Bronchial epithelial cell (primary cell): ENCODE measurements around the gene FTH1. TPM values are rescaled to one million over a fixed set of nuclear protein-coding genes. Genes with fewer than 3 reads are reported as not detected.

Experiments used
- DNase-seq: peaks from one replicate; pipeline ENCODE4 v3.0.0-alpha.2; 2010; ENCODE audit warnings: low read depth
- FAIRE-seq: peaks from 2 replicates; lab custom pipeline; 2011; peaks lifted over from hg19 to GRCh38; lab: Jason Lieb, UNC
- H3K27me3 ChIP-seq: 2 replicates; pipeline ENCODE4 v1.5.1; 2011; ENCODE audit warnings: low read length; ENCODE audit not compliant: control insufficient read depth, insufficient read depth
- H3K36me3 ChIP-seq: 2 replicates; pipeline ENCODE4 v1.5.1; 2011; ENCODE audit warnings: low read length; ENCODE audit not compliant: control insufficient read depth, insufficient read depth
- H3K4me3 ChIP-seq: 2 replicates; pipeline ENCODE4 v1.5.1; 2011; ENCODE audit warnings: mild to moderate bottlenecking, low read depth, low read length, control low read depth
- CTCF ChIP-seq: IDR thresholded peaks from 2 replicates; pipeline ENCODE4 v1.5.1; 2011; ENCODE audit warnings: mild to moderate bottlenecking, moderate library complexity, low read length, control low read depth, inconsistent platforms; ENCODE audit not compliant: insufficient read depth, severe bottlenecking
- total RNA-seq: library from RNA; depleted of rRNA; stranded (reverse); fragments of >200 nt; gene quantifications from 2 replicates; pipeline ENCODE4 v1.2.1, GENCODE V29; 2014

FTH1 gene
- total RNA-seq, 1 donor from 2014 or later: 1,591 TPM

- no peak overlapping the region for H3K4me3 ChIP-seq
- DNase-seq (peak; percentile 62), FAIRE-seq (no peak)
- peak; percentile 95 for TF ChIP-seq CTCF
- H3K27me3 ChIP-seq: peaks cover 2% of the 10 kb centered on the region
- H3K36me3 ChIP-seq: no peaks in the 10 kb centered on the region
Measured at GRCh38 chr11:61947486-61948210, 19.8 kb downstream of the FTH1 start.

DNA sequence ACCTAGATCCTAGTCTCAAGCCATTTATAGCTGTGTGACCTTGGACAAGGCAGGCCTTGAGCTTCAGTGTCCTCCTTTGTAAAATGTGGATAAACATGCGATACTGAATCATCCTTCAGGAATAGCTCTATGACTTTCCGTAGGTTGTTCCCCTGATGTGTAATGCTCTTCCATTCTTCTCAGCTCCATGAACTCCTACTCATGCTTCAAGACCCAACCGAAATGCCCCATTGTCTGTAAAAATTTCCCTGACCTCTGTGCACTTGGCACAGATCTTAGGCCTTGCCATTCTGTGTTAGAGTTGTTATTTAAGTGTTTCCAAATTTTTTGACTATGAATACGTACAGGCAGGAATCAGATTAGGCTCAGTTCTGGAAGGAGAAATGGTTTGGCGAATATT, 20.5 kb downstream of the FTH1 start:
- no peak overlapping the region for H3K4me3 ChIP-seq
- FAIRE-seq: no peak
- DNase-seq: no peak
- TF ChIP-seq CTCF: no peak
- no peaks in the 10 kb centered on the region for H3K36me3 ChIP-seq
- H3K27me3 ChIP-seq: peaks cover 2% of the 10 kb centered on the region

GRCh38 chr11:61945191-61945590, 22.2 kb downstream of the FTH1 start:
- DNase-seq: no peak
- TF ChIP-seq CTCF: no peak
- no peak overlapping the region for H3K4me3 ChIP-seq
- no peak for FAIRE-seq
- H3K36me3 ChIP-seq: no peaks in the 10 kb centered on the region
- peaks cover 2% of the 10 kb centered on the region for H3K27me3 ChIP-seq

GRCh38 chr11:61940466-61940865, 27.0 kb downstream of the FTH1 start:
- H3K4me3 ChIP-seq: no peak overlapping the region
- H3K36me3 ChIP-seq: no peaks in the 10 kb centered on the region
- H3K27me3 ChIP-seq: peaks cover 2% of the 10 kb centered on the region
- FAIRE-seq (no peak), DNase-seq (no peak)
- TF ChIP-seq CTCF: no peak

DNA sequence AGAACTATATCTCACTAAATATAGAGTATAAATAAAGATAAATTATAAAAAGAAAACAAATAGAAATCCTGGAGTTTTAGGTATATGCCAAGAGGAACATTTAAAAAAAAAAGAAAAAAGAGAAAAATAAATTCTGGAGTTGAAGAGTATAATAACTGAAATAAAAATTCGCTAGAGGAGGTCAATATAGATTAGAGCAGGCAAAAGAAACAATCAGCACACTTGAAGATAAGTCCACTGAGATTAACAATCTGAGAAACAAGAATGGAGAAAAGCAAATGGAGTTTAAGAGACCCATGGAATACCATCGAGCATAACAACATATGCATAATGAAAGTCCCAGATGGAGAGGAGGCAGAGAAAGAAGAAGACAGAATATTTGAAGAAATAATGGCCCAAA, 31.6 kb downstream of the FTH1 start:
- H3K36me3 ChIP-seq: no peaks in the 10 kb centered on the region
- FAIRE-seq: no peak
- no peak overlapping the region for H3K4me3 ChIP-seq
- DNase-seq: no peak
- no peak for TF ChIP-seq CTCF
- no peaks in the 10 kb centered on the region for H3K27me3 ChIP-seq

DNA sequence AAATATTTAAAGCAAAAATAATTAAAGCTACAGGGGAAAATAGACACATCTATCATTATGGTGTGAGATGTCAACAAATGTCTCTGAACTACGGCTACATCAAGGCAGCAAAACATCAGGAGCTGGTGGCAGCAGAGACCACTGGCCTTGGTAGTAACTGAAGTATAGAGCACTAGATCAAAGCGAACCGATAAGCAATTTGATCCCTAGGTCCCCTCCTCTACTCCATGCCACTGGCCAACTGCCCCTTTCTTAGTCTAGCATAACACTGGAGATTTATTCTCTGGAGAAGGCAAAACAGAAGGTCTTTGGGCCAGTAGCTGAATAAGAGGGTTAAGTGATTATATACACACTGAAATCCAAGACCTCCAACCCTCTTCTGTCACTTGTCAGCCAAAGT, 36.5 kb downstream of the FTH1 start:
- TF ChIP-seq CTCF: no peak

More for the DNA sequence above, 36.5 kb downstream of the FTH1 start:
- DNase-seq (no peak), FAIRE-seq (no peak)
- H3K4me3 ChIP-seq: no peak overlapping the region
- no peaks in the 10 kb centered on the region for H3K27me3 ChIP-seq
- H3K36me3 ChIP-seq: no peaks in the 10 kb centered on the region
